Hepatocyte (in vitro differentiated cells): ENCODE data around the gene ELOVL5. TPM values are rescaled to one million over a fixed set of nuclear protein-coding genes. Genes with fewer than 3 reads are reported as not detected.

Experiments used
- DNase-seq: peaks from one replicate; pipeline ENCODE4 v3.0.0-alpha.2; 2016; ENCODE audit warnings: low spot score
- H2AFZ ChIP-seq: fragments of 200-600 bp; sonication (generic); 2 replicates; pipeline ENCODE4 v1.6.0; 2016; ENCODE audit warnings: antibody characterized with exemption, mild to moderate bottlenecking
- H3K27ac ChIP-seq: fragments of 200-600 bp; sonication (generic); 2 replicates; pipeline ENCODE4 v1.5.1; 2016; ENCODE audit warnings: mild to moderate bottlenecking
- H3K27me3 ChIP-seq: fragments of 200-600 bp; sonication (generic); 2 replicates; pipeline ENCODE4 v1.6.1; 2016
- H3K36me3 ChIP-seq: fragments of 200-600 bp; sonication (generic); replicated peaks from 2 replicates; pipeline ENCODE4 v1.5.1; 2016; ENCODE audit warnings: low read depth; ENCODE audit not compliant: insufficient read depth
- H3K4me1 ChIP-seq: fragments of 200-600 bp; sonication (generic); 2 replicates; pipeline ENCODE4 v1.5.1; 2016; ENCODE audit warnings: mild to moderate bottlenecking, moderate library complexity; ENCODE audit not compliant: insufficient read depth
- H3K4me2 ChIP-seq: fragments of 200-600 bp; sonication (generic); 2 replicates; pipeline ENCODE4 v1.6.0; 2016
- H3K4me3 ChIP-seq: fragments of 200-600 bp; sonication (generic); 2 replicates; pipeline ENCODE4 v1.5.1; 2016; ENCODE audit warnings: mild to moderate bottlenecking
- H3K79me2 ChIP-seq: fragments of 200-600 bp; sonication (generic); 2 replicates; pipeline ENCODE4 v1.6.0; 2017; ENCODE audit warnings: mild to moderate bottlenecking
- H3K9me2 ChIP-seq: fragments of 200-600 bp; sonication (generic); replicated peaks from 2 replicates; pipeline ENCODE4 v1.6.0; 2017; ENCODE audit warnings: mild to moderate bottlenecking; ENCODE audit not compliant: insufficient read depth
- H3K9me3 ChIP-seq: fragments of 200-600 bp; sonication (generic); 2 replicates; pipeline ENCODE4 v1.5.1; 2016; ENCODE audit warnings: low read depth, mild to moderate bottlenecking
- H4K20me1 ChIP-seq: fragments of 200-600 bp; sonication (generic); 2 replicates; pipeline ENCODE4 v1.6.0; 2016; ENCODE audit warnings: mild to moderate bottlenecking; ENCODE audit not compliant: insufficient read depth, poor library complexity, severe bottlenecking
- CTCF ChIP-seq: fragments of 200-600 bp; sonication (generic); IDR thresholded peaks from 2 replicates; pipeline ENCODE4 v1.5.1; 2016; ENCODE audit warnings: antibody characterized with exemption, mild to moderate bottlenecking; ENCODE audit not compliant: poor library complexity
- EZH2 ChIP-seq: fragments of 200-600 bp; sonication (generic); IDR thresholded peaks from 2 replicates; pipeline ENCODE4 v1.6.1; 2016; ENCODE audit warnings: antibody characterized with exemption, mild to moderate bottlenecking, borderline replicate concordance
- EZH2phosphoT487 ChIP-seq: fragments of 200-600 bp; sonication (generic); IDR thresholded peaks from one replicate; pipeline ENCODE4 v1.6.1; 2018; ENCODE audit warnings: antibody characterized with exemption, mild to moderate bottlenecking, low read depth, moderate library complexity; ENCODE audit not compliant: unreplicated experiment, severe bottlenecking
- WGBS: methylation state at CpG from one replicate; pipeline ENCODE4 v1.1.6; 2016; ENCODE audit warnings: low lambda C conversion rate; ENCODE audit errors: missing lambda C conversion rate; 5-methylcytosine and 5-hydroxymethylcytosine counted together
- polyA plus RNA-seq: library from polyadenylated mRNA; unstranded; fragments of >200 nt; fragmentation: Nextera tagmentation; extraction: Ambion mirVana; gene quantifications from 2 replicates; pipeline ENCODE4 v1.2.1, GENCODE V29; 2016
- total RNA-seq: library from RNA; depleted of rRNA; stranded (reverse); fragments of >200 nt; gene quantifications from 2 replicates; pipeline ENCODE4 v1.2.3, GENCODE V29; 2014

ELOVL5 gene
- total and polyA plus RNA-seq, 2 experiments from 2014 or later, result 144 to 156 TPM

GRCh38 chr6:53369876-53370515 lies 21.2 kb upstream of the ELOVL5 start:
- Histone ChIP-seq H3K4me2 (no peak overlapping the region), H3K27me3 (no peaks in the 10 kb centered on the region), H4K20me1 (no peaks in the 10 kb centered on the region), H3K27ac (no peak overlapping the region), H3K4me3 (no peak overlapping the region), H3K36me3 (no peaks in the 10 kb centered on the region), H2AFZ (no peak overlapping the region), H3K9me2 (no peaks in the 10 kb centered on the region), H3K4me1 (no peaks in the 10 kb centered on the region), H3K9me3 (no peaks in the 10 kb centered on the region), H3K79me2 (no peaks in the 10 kb centered on the region)
- DNase-seq, result no peak
- no peak for TF ChIP-seq EZH2phosphoT487
- TF ChIP-seq EZH2, result no peak
- TF ChIP-seq CTCF, result no peak
- 47% methylated on average over 6 of the region's 6 CpGs for WGBS

GRCh38 chr6:53369051-53369450 lies 20.3 kb upstream of the ELOVL5 start:
- no peaks in the 10 kb centered on the region for H4K20me1 ChIP-seq
- H3K36me3 ChIP-seq, result no peaks in the 10 kb centered on the region
- WGBS, result 83% methylated on average over 2 of the region's 2 CpGs
- DNase-seq, result no peak
- H3K4me1 ChIP-seq, result no peaks in the 10 kb centered on the region
- H3K79me2 ChIP-seq, result no peaks in the 10 kb centered on the region
- TF ChIP-seq EZH2, result no peak
- H2AFZ ChIP-seq, result no peak overlapping the region
- H3K4me2 ChIP-seq, result no peak overlapping the region
- no peaks in the 10 kb centered on the region for H3K9me3 ChIP-seq
- H3K9me2 ChIP-seq, result no peaks in the 10 kb centered on the region
- H3K4me3 ChIP-seq, result no peak overlapping the region
- no peaks in the 10 kb centered on the region for H3K27me3 ChIP-seq
- no peak overlapping the region for H3K27ac ChIP-seq

- Histone ChIP-seq H3K4me2 (no peak overlapping the region), H3K9me2 (no peaks in the 10 kb centered on the region), H3K9me3 (no peaks in the 10 kb centered on the region), H4K20me1 (no peaks in the 10 kb centered on the region), H3K79me2 (no peaks in the 10 kb centered on the region), H3K4me3 (no peak overlapping the region), H2AFZ (no peak overlapping the region), H3K36me3 (no peaks in the 10 kb centered on the region), H3K4me1 (no peaks in the 10 kb centered on the region), H3K27ac (no peak overlapping the region), H3K27me3 (no peaks in the 10 kb centered on the region)
- no peak for DNase-seq
- TF ChIP-seq EZH2, result no peak
- no peak for TF ChIP-seq EZH2phosphoT487
- no peak for TF ChIP-seq CTCF
- WGBS, result 99% methylated on average over 4 of the region's 4 CpGs
Observed at GRCh38 chr6:53366128-53366641, 17.4 kb upstream of the ELOVL5 start.

- Histone ChIP-seq H4K20me1 (no peaks in the 10 kb centered on the region), H3K27me3 (no peaks in the 10 kb centered on the region), H3K9me3 (no peaks in the 10 kb centered on the region), H3K4me2 (no peak overlapping the region), H3K79me2 (no peaks in the 10 kb centered on the region), H3K4me3 (no peak overlapping the region), H2AFZ (no peak overlapping the region), H3K4me1 (peaks cover 8% of the 10 kb centered on the region), H3K27ac (no peak overlapping the region), H3K9me2 (no peaks in the 10 kb centered on the region), H3K36me3 (no peaks in the 10 kb centered on the region)
- TF ChIP-seq EZH2phosphoT487 (no peak), EZH2 (no peak), CTCF (no peak)
- 97% methylated on average over 37 of the region's 37 CpGs for WGBS
- DNase-seq, result no peak
Observed at GRCh38 chr6:53363341-53364079, 14.8 kb upstream of the ELOVL5 start.
